CD4-positive, alpha-beta T cell treated with Interleukin-4 for 4 hours (primary cell): ENCODE data around the gene SCUBE1.
"Not testable (repeated sequence)": the region's sequence is repeated elsewhere in the genome, so short reads cannot be mapped to it uniquely, and the experiment has no call there.

ENCODE experiments used
- DNase-seq: peaks from one replicate; pipeline ENCODE4 v3.0.0-alpha.2; 2020

Gene SCUBE1

GRCh38 chr22:43355688-43356087 lies 12.5 kb upstream of the SCUBE1 start:
- not testable (repeated sequence) for DNase-seq

- no peak for DNase-seq
These were observed 8.8 kb upstream of the SCUBE1 start for GRCh38 chr22:43351966-43352345.

- no peak for DNase-seq
These were observed 6.5 kb upstream of the SCUBE1 start for GRCh38 chr22:43349636-43350035.

- DNase-seq: peak; percentile 46
These were observed 3.4 kb upstream of the SCUBE1 start for GRCh38 chr22:43346521-43346929.

GRCh38 chr22:43345761-43346301 lies 2.7 kb upstream of the SCUBE1 start:
- no peak for DNase-seq

- DNase-seq: no peak
These were observed 2.2 kb upstream of the SCUBE1 start for GRCh38 chr22:43345356-43345755.

- DNase-seq: no peak
These were observed 1.3 kb upstream of the SCUBE1 start for GRCh38 chr22:43344520-43344787.

GRCh38 chr22:43343670-43344519 lies 723 bp upstream of the SCUBE1 start:
- DNase-seq: no peak

GRCh38 chr22:43342347-43343261 lies 568 bp downstream of the SCUBE1 start:
- DNase-seq: no peak

- no peak for DNase-seq
These were observed 1.6 kb downstream of the SCUBE1 start for GRCh38 chr22:43341565-43341964.

- DNase-seq: no peak
These were observed 4.3 kb downstream of the SCUBE1 start for GRCh38 chr22:43338766-43339345.

GRCh38 chr22:43337946-43338345 lies 5.2 kb downstream of the SCUBE1 start:
- no peak for DNase-seq

- DNase-seq: no peak
These were observed 5.8 kb downstream of the SCUBE1 start for GRCh38 chr22:43337385-43337784.

GRCh38 chr22:43334378-43334777 lies 8.8 kb downstream of the SCUBE1 start:
- no peak for DNase-seq

- DNase-seq: no peak
These were observed 9.2 kb downstream of the SCUBE1 start for GRCh38 chr22:43333978-43334377.

GRCh38 chr22:43333156-43333555 lies 10.0 kb downstream of the SCUBE1 start:
- DNase-seq: no peak

- DNase-seq: no peak
These were observed 11.5 kb downstream of the SCUBE1 start for GRCh38 chr22:43331698-43332097.

GRCh38 chr22:43331069-43331451 lies 12.1 kb downstream of the SCUBE1 start:
- no peak for DNase-seq

- no peak for DNase-seq
These were observed 12.7 kb downstream of the SCUBE1 start for GRCh38 chr22:43330178-43331068.

GRCh38 chr22:43329061-43329460 lies 14.1 kb downstream of the SCUBE1 start:
- no peak for DNase-seq

- DNase-seq: no peak
These were observed 16.1 kb downstream of the SCUBE1 start for GRCh38 chr22:43327157-43327438.

- no peak for DNase-seq
These were observed 16.6 kb downstream of the SCUBE1 start for GRCh38 chr22:43326331-43327156.
